GM12878 (cell line): ENCODE measurements around the gene SRCAP. TPM values are rescaled to one million over a fixed set of nuclear protein-coding genes. Genes with fewer than 3 reads are reported as not detected.
A peak's percentile ranks its signal among the peaks of the same experiment; 100 is the strongest.

Source experiments
- BHLHE40 ChIP-seq, 2 experiments: fragments of 450-650 bp in 1 of 2; IDR thresholded peaks; 2 replicates each; pipeline ENCODE4 v1.6.1; 2011 to 2017; ENCODE audit warnings: low read depth in 2 of 2, borderline replicate concordance in 1 of 2, improper control_type of control experiment in 1 of 2, low read length in 1 of 2, mild to moderate bottlenecking in 1 of 2
- CTCF ChIP-seq, 3 experiments: IDR thresholded peaks in 2 of 3; conservative IDR thresholded peaks in 1 of 3; 2 replicates each; pipeline ENCODE4 v1.5.1; 2011; ENCODE audit warnings: low read depth in 3 of 3, low read length in 3 of 3, mild to moderate bottlenecking in 3 of 3, control low read depth in 2 of 3, moderate library complexity in 2 of 3, inconsistent platforms in 1 of 3, mixed read lengths in 1 of 3; ENCODE audit not compliant: control insufficient read depth in 2 of 3, insufficient read depth in 1 of 3; ENCODE audit errors: extremely low read depth in 1 of 3
- E2F4 ChIP-seq: IDR thresholded peaks from 2 replicates; pipeline ENCODE4 v1.6.1; 2012; ENCODE audit warnings: low read depth, low read length, improper control_type of control experiment
- ETV6 ChIP-seq, 2 experiments: fragments of 450-650 bp in 1 of 2; IDR thresholded peaks in 1 of 2; conservative IDR thresholded peaks in 1 of 2; 2 replicates each; pipeline ENCODE4 v1.6.1; 2014; ENCODE audit warnings: antibody characterized with exemption in 1 of 2, borderline replicate concordance in 1 of 2, low read depth in 1 of 2, mild to moderate bottlenecking in 1 of 2, moderate library complexity in 1 of 2
- HDAC6 ChIP-seq: fragments of 200-600 bp; sonication (generic); IDR thresholded peaks from one replicate; pipeline ENCODE4 v1.8.0; 2017; ENCODE audit warnings: antibody characterized with exemption; ENCODE audit not compliant: unreplicated experiment
- IRF4 ChIP-seq: IDR thresholded peaks from 2 replicates; pipeline ENCODE4 v1.6.1; 2011; ENCODE audit warnings: low read depth, low read length
- NFIC ChIP-seq: IDR thresholded peaks from 2 replicates; pipeline ENCODE4 v1.6.1; 2012; ENCODE audit warnings: low read depth, mild to moderate bottlenecking, inconsistent platforms, low read length, moderate library complexity
- NKRF ChIP-seq: fragments of 450-650 bp; conservative IDR thresholded peaks from 2 replicates; pipeline ENCODE4 v1.6.1; 2017; ENCODE audit warnings: mild to moderate bottlenecking, moderate library complexity
- PRDM15 ChIP-seq: fragments of 450-650 bp; formaldehyde crosslinking; IDR thresholded peaks from 2 replicates; pipeline ENCODE4 v1.4.0; 2020; ENCODE audit warnings: mild to moderate bottlenecking, moderate library complexity
- RB1 ChIP-seq: fragments of 450-650 bp; formaldehyde crosslinking; IDR thresholded peaks from 2 replicates; pipeline ENCODE4 v1.6.1; 2017; ENCODE audit warnings: mild to moderate bottlenecking, borderline replicate concordance
- SPI1 ChIP-seq: IDR thresholded peaks from 2 replicates; pipeline ENCODE4 v1.6.1; 2011; ENCODE audit warnings: low read depth, mild to moderate bottlenecking, low read length, moderate library complexity, borderline replicate concordance; ENCODE audit not compliant: insufficient read depth
- STAT1 ChIP-seq: fragments of 450-650 bp; conservative IDR thresholded peaks from 2 replicates; pipeline ENCODE4 v1.6.1; 2014; ENCODE audit warnings: antibody characterized with exemption, mild to moderate bottlenecking
- SUPT20H ChIP-seq: IDR thresholded peaks from 2 replicates; pipeline ENCODE4 v1.6.1; 2011; ENCODE audit warnings: low read depth, mild to moderate bottlenecking, low read length, moderate library complexity, borderline replicate concordance; ENCODE audit not compliant: control insufficient read depth
- USF2 ChIP-seq: IDR thresholded peaks from 2 replicates; pipeline ENCODE4 v1.6.1; 2011; ENCODE audit warnings: low read depth, low read length, improper control_type of control experiment, borderline replicate concordance
- ZNF207 ChIP-seq: fragments of 450-650 bp; IDR thresholded peaks from 2 replicates; pipeline ENCODE4 v1.6.1; 2014; ENCODE audit warnings: antibody characterized with exemption, mild to moderate bottlenecking, borderline replicate concordance
- ZNF622 ChIP-seq: fragments of 450-650 bp; IDR thresholded peaks from 2 replicates; pipeline ENCODE4 v1.6.1; 2017; ENCODE audit warnings: mild to moderate bottlenecking, inconsistent platforms
- polyA plus RNA-seq, 11 experiments: library from polyadenylated mRNA; depleted of rRNA in 4 of 11; unstranded in 6 of 11; stranded (reverse) in 5 of 11; fragments of >200 nt; fragmentation: Nextera tagmentation in 4 of 11; fragmentation: Illumina TruSeq in 1 of 11; extraction: Ambion mirVana in 4 of 11; extraction: Trizol in 1 of 11; gene quantifications; 1 replicate in 1 of 11; 2 replicates in 10 of 11; pipeline versions ENCODE4 v1.2.1 to v1.2.3, GENCODE V29; 2011 to 2016; ENCODE audit warnings: inconsistent platforms in 2 of 11, missing spikeins in 2 of 11, low read depth in 1 of 11
- total RNA-seq, 4 experiments: library from RNA; depleted of rRNA in 3 of 4; stranded (reverse); fragments of >200 nt in 3 of 4; fragmentation: Illumina TruSeq in 1 of 4; extraction: Trizol in 1 of 4; gene quantifications; 2 replicates each; pipeline versions ENCODE4 v1.2.1 to v1.2.3, GENCODE V29; 2013 to 2021

Gene SRCAP
- total and polyA plus RNA-seq, 10 of the 15 experiments (the other 5 are each of a cell fraction or from before 2014, with no cell fraction given), result 0.24 to 58.4 (median 11.6) TPM

- no peak for TF ChIP-seq PRDM15 (CRISPR knock-in tag)
- no peak for TF ChIP-seq USF2
- 0 out of 2 replicates have a peak, but pooled peaks have one; percentile 71 for TF ChIP-seq STAT1
- no peak for TF ChIP-seq ETV6 (conservative IDR thresholded peaks at IDR 0.05 in 1 of 2, IDR thresholded peaks at IDR 0.05 in 1 of 2; ENCODE audit: borderline replicate concordance in 1 of 2, low read depth in 1 of 2)
- no peak for TF ChIP-seq ZNF622
- TF ChIP-seq ZNF207, result peak; percentile 69; the same call in 1 of the 2 replicates
- TF ChIP-seq IRF4, result no peak
- peak; percentile 79 for TF ChIP-seq E2F4
- TF ChIP-seq HDAC6, result no peak
- TF ChIP-seq SUPT20H, result no peak
- peak; percentile 66 to 80 (median 71); a peak in 5 of 6 replicates for TF ChIP-seq CTCF (IDR thresholded peaks at IDR 0.05 in 2 of 3, conservative IDR thresholded peaks at IDR 0.05 in 1 of 3; ENCODE audit: control insufficient read depth in 2 of 3, extremely low read depth in 1 of 3, insufficient read depth in 1 of 3, low read depth in 3 of 3, low read length in 3 of 3)
- peak; percentile 90; the same call in 1 of the 2 replicates for TF ChIP-seq RB1
- peak in 1 of 2 experiments; percentile 84; a peak in 2 of 4 replicates for TF ChIP-seq BHLHE40 (IDR thresholded peaks at IDR 0.05; ENCODE audit: borderline replicate concordance in 1 of 2, low read depth in 2 of 2, low read length in 1 of 2)
- TF ChIP-seq NFIC, result no peak
- peak; percentile 66 for TF ChIP-seq NKRF
- TF ChIP-seq SPI1, result no peak
Measured at GRCh38 chr16:30651124-30652004, 47.6 kb upstream of the SRCAP start (continued).
